CD4-positive, alpha-beta T cell treated with Interleukin-21 for 1 hour (primary cell): ENCODE measurements around the gene TDRD9.

Source experiments
- DNase-seq: peaks from one replicate; pipeline ENCODE4 v3.0.0-alpha.2; 2020

The TDRD9 gene

DNA sequence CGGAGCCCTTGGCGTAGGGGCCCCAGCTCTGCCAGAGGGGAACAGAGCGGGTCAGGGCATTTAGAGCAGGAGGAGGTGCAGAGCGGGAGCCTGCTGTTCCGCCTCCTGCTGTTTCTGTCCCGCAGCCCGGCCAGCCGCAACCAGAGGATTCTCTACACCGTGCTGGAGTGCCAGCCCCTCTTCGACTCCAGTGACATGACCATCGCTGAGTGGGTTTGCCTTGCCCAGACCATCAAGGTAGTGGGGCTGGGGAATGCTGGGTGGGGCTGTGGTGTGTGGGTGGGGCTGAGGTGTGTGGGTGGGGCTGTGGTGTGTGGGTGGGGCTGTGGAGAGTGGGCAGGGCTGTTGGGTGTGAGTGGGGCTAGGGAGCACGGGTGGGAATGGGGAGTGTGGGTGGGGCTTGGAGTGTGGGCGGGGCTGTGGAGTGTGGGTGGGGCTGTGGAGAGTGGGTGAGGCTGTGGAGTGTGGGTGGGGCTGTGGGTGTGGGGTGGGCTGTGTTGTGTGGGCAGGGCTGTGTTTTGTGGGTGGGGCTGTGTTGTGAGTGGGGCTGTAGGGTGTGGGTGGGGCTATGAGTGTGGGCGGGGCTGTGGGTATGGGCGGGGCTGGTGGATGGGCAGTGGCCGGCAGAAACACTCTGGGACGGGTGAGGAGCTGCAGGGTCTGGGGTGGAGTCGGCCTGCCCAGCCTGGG, 165.3 kb downstream of the TDRD9 start:
- DNase-seq, result peak; percentile 23

DNA sequence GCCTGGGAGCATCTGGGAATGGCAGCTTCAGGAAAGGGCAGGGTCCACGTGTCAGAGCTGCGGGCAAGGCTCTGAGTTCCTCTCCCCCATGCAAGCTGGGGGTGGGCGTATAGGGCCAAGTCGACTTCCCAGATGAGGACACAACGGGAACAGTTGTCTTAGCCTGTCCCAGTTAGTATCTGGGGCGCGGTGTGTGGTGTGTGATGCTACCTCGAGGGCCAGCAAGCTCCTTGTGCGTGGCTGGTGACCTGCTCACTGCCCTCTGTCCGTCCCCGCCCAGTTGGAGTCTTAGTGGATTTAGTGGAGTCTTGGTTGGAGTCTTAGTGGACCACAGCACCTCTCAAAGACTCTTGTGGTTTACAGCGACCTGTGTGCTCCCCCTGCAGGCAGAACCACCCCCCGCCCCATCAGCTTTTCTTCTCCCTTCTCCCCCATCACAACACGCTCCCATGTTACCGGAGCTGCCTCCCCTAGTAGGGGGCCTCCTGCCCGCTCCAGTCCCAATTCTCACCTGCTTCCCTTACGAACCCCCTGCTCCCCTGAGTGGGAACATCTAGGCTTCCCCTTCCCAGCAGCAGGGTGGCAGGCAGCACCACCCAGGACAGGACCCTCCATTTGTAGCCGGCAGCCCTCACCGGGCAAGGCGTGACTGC, 165.9 kb downstream of the TDRD9 start:
- no peak for DNase-seq

DNA sequence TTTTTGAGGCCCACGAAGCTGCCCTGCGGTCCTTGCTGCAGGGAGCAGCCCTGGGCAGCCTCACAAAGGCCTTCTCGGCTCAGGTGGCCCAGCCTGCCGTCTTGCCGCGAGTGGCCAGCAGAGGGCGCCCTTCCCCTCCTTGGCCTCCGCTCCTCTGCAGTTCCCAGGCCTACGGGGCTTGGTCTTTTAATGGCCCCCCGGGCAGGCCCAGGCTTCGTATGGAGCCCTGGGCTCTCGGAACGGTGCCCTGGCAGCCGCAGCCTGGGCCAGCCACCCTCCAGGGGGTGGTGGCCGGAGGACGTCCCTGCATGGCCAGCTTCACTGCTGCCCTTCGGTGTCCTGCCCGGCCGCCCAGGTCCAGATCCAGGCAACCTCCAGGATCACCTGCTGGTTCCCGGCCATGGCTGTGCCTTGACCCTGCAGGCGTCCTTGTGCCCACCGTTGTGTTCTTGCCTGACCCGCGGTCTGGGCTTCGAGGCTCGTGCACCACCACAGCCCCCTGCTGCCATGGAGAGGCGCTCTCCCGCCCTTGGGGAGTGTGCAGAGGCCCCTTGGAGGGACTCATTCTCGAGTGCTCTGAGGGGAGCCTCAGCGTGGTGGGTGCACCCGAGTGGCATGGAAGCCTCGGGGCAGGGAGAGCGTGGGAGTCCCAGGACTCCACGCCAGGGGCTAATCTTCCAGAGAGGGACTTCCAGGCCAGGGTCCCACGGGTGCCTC, 166.6 kb downstream of the TDRD9 start:
- peak; percentile 65 for DNase-seq

DNA sequence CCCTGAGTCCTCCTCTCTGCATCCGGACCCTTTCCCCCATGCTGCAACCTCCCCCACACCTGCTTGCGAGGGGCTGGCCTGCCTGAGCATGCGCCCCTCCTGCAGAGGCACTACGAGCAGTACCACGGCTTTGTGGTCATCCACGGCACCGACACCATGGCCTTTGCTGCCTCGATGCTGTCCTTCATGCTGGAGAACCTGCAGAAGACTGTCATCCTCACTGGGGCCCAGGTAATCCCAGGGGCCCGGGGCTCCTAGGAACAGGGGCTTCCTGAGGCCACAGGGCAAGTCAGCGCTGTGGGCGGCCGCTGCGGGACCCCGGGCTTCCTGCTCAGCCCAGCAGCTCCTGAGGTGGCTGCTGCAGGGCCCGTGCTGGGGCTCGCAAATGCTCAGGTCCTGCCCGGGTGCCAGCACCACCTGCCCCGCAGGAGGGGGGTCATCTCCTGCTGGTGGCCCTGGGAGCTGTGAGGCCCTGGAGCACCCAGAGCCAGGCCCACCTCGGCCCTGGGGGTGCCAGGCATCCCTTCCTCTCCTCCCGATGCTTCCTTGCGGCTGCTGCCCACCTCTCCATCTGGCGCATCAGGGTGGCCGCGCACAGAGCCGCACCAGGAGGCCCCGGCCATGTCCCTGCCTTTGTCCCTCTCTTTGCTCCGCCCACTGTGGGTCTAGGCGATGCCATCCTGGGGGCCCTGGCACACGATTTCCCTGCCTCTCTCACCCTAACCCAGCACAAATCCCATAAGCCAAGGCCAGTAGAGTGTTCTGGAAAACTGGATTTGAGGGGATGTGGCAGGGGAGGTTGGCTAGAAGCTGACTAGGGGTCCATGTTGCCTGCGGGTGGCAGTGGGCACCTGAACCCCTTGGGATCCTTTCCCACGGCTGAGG, 167.4 kb downstream of the TDRD9 start:
- DNase-seq, result no peak

DNA sequence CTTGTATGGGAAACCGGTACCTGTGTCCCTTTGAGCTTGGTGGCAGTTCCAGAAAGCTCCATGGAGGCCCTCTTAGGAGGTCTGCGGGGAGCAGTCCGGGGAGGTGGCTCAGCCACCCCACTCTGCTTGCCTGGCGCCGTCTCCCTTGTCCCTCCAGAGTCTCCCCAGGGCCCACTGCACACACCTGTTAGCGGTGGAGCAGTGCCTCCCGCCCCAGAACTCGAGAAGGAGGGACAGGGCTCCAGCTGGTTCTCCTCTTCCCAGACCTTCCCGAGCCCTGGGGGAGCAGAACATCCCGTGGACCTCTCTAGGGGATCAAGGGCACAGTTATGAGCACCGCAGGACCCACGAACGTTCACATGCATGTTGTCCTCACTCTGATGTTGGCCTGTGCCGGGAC, 168.1 kb downstream of the TDRD9 start:
- no peak for DNase-seq

DNA sequence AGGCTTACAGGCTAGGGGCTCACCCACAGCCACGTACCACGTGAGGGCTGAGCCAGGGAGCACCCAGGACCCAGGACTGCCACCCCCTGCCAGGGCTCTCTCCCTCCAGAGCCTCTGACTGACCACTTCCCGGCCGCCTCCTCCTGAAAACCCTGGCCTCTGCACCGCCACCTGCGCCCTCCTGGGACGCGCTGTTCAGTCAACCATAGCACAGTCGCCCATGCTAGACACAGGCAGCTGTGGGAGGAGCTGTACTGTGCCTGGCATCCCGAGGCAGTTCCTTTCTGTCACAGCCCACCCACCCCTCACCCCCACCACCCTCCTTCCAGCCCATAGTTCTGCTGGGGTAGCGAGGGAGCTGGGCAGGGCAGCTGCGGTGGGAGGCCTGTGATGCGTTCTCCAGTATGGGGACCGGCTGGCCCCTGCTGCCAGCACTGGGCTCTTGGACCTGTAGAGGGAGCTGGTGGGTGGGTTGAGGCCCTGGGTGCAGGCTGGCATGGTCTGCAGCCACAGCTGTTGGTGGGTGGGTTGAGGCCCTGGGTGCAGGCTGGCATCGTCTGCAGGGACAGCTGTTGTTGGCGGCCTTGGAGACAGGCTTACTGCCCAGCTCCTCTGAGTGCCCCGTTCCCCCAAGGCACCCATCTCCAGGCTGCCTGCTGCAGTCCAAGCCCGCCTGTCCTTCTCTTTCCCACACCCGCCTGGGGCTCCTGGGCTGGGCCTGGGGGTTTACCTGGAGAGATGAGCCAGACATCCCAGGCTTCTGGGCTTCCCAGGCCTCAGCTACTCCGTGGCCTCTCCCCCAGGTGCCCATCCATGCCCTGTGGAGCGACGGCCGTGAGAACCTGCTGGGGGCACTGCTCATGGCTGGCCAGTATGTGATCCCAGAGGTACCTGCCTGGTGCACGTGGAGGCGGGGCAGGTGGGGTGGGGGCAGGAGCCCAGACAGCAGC, 168.8 kb downstream of the TDRD9 start:
- no peak for DNase-seq

DNA sequence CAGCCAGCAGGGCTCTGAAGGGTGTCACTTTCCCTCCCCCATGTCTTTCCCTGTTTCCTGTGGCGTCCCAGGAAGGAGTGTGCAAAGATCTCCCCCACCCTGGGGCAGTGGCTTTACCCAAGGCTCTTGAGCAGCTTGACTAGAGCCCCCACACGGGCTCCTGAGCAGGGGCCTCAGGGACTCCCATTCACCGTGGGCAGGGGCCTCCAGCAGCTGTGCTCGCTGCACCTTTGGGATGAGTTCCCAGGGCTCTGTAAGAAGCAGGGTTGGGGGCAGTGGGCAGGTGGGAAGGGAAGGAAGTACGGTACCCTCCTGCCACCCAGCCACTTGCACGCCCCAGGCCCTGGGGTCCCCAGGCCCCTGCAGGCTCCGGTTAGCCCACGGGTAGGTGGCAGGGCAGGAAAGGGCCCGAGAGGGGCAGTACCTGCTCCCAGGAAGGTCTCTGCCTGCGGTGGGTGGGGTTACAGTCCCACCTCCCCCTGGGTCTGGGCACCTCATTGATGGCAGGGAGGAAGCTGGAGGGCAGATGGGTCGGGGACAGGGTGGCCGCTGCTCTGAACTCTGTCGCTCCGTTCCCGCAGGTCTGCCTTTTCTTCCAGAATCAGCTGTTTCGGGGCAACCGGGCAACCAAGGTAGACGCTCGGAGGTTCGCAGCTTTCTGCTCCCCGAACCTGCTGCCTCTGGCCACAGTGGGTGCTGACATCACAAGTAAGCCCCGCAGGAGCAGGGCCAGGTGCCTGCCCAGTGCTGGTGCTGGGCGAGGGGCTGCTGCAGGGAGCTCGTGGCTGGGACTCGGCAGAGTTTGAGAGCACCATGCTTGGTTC, 170.2 kb downstream of the TDRD9 start:
- DNase-seq, result no peak

DNA sequence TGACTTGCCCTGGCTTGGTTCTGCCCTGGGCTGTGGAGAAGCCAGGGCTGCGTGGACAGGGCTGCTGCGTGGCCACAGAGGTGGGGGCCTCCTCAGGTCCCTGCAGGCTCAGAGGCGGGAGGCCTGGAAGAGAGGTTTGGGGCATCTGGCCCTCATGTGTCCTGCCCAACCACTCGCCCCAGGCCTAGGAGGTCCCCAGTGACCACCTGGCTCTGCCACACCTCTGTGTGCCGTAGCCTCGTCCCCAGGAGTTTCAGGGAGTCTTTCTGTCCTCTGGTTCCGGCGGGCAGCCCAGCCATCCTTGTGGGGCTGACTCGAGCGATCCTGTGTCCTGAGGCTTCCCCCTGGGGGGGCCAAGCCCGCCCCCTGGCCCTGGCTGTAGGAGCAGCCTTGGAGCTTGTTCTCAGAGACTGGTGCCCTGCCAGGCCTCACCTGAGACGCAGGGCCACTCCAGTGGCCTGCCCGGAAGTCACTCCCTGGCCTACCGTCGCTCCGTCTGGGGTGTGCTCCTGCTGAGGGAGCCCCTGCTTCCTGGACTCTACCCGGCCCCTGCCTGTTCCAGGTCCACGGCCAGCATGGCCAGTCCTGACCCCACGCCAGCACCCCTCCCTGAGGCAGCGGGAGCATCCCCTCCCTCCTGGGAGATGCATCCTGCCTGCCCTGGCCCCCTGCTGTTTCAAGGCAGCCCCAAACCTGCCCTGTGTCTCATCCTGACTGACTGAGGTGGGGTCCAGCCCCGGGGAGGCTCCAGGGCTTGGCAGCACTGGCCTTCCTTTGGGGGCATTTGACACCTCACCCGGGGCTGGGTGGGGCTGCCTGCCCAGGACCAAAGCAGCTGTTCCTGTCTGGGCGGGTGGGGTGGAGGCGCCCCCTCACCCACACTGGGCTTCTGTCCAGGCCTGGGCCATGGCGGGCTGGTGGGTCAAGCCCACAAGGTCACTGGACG, 171.1 kb downstream of the TDRD9 start:
- no peak for DNase-seq

DNA sequence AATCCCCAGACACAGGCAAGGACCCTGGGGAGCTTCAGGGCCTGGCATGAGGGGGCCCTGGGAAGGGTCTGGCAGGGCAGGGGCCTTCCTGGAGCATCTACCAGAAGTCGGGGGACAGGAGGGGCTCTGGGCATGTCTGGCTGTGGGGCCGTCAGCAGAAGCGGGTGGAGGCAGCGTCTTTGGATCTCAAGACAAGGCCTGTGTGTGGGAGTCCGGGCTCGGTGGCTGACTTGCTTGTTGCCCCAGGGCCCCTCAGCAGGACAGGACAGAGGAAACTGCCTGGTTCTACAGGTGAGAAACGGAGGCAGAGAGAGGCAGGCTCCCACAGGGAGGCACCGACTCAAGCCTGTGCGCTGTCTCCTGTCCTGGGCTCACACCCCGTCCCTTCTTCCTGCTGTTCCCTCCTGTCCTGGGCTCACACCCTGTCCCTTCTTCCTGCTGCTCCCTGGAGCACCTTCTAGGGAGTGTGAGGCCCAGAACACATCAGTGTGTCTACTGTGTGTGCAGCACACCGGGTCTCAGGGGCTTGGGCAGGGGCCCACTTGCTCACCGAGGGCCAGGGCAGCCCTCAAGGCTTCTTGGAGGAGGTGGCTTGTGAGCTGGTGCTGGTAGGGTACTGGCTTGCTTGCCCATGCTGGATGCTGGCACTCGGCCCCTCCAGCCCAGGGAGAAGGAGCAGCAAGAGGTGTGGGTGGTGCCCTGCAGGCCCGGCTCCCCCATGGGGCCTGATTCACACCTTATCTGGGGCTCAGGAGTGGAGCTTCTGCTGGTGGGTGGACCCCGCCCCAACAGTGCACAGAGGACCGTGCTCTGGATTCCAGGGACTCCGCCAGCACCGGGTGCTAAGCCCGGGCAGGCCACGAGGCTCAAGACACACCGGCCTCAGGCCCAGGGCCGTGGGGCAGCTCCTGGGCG, 172.2 kb downstream of the TDRD9 start:
- no peak for DNase-seq

DNA sequence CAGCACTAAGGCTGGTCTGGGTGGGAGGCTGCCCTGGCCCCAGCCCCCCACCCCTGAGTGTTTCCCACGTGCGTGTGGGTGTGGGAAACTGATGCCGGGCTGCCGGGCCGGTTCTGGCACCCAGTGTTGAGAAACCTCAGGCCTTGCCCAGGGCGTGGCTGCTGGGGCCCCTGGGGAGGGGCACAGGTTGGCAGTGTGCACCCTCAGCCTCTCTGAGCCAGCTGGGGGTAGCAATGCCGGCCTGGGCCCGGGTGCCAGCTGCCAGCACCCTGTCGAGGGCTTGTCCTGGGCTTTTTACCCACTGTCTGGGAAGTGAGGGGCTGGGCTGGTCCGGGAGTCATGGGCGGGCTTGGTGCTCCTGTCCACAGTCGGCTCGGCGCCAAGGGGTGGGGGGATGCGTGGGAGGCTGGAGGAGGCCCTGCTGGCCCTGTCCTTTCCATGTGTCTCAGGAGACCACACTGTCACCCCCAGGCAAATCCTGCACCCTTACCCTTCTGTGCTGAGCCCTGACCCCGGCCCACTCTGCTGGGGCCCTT, 172.9 kb downstream of the TDRD9 start:
- no peak for DNase-seq

DNA sequence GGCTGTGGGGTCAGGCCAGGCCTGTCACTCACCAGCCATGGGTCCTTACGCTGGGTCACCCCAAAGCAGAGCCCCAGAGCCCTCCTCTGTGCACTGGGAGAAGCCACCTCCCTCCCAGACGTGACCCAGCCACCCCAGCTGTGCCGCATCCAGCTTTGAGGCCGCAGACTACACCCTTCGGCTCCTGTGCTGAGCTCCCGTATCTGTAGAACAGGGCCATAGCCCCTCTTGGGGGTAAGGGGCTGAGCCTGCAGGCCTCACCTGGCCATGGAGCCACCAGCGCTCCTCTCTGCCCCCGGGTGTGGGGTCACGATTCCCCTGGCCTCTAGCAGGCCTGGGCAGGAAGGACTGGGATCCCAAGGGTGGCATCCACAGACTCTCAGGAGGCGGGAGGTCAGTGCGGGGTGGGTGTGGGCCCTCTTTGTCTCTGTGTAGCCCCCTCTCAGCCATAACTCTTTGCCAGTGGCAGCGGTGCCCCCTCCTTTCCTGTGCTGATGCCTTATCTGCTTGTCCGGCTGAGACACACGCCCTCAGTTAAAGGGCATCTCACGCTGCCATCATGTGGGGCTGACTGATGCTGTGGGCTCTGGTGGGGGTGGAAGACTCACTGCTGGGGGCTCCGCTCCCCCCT, 173.5 kb downstream of the TDRD9 start:
- DNase-seq, result no peak
